Smooth muscle cell (in vitro differentiated cells): ENCODE data around the gene DNAJB2. TPM values are rescaled to one million over a fixed set of nuclear protein-coding genes. Genes with fewer than 3 reads are reported as not detected.

Source experiments
- DNase-seq: peaks from one replicate; lab custom pipeline; 2025; ENCODE audit not compliant: unreplicated experiment; lab: John Stamatoyannopoulos, UW
- H2AFZ ChIP-seq: fragments of 200-600 bp; sonication (generic); 2 replicates; pipeline ENCODE4 v1.6.0; 2016; ENCODE audit warnings: antibody characterized with exemption, low read depth, mild to moderate bottlenecking
- H3F3A ChIP-seq: fragments of 200-600 bp; sonication (generic); 2 replicates; pipeline ENCODE4 v1.6.0; 2017; ENCODE audit warnings: antibody characterized with exemption, low read depth
- H3K27ac ChIP-seq: fragments of 200-600 bp; sonication (generic); 2 replicates; pipeline ENCODE4 v1.5.1; 2016; ENCODE audit warnings: low read depth, mild to moderate bottlenecking
- H3K27me3 ChIP-seq: fragments of 200-600 bp; sonication (generic); 2 replicates; pipeline ENCODE4 v1.6.1; 2016; ENCODE audit warnings: low read depth, mild to moderate bottlenecking
- H3K36me3 ChIP-seq: fragments of 200-600 bp; sonication (generic); 2 replicates; pipeline ENCODE4 v1.5.1; 2016; ENCODE audit warnings: low read depth
- H3K4me1 ChIP-seq: fragments of 200-600 bp; sonication (generic); 2 replicates; pipeline ENCODE4 v1.5.1; 2016; ENCODE audit warnings: low read depth
- H3K4me2 ChIP-seq: fragments of 200-600 bp; sonication (generic); 2 replicates; pipeline ENCODE4 v1.6.0; 2016; ENCODE audit warnings: mild to moderate bottlenecking
- H3K4me3 ChIP-seq: fragments of 200-600 bp; sonication (generic); 2 replicates; pipeline ENCODE4 v1.5.1; 2016; ENCODE audit warnings: mild to moderate bottlenecking
- H3K79me2 ChIP-seq: fragments of 200-600 bp; sonication (generic); 2 replicates; pipeline ENCODE4 v1.6.0; 2016; ENCODE audit warnings: low read depth, mild to moderate bottlenecking
- H3K9ac ChIP-seq: fragments of 200-600 bp; sonication (generic); 2 replicates; pipeline ENCODE4 v1.6.0; 2016; ENCODE audit warnings: low read depth
- H3K9me3 ChIP-seq: fragments of 200-600 bp; sonication (generic); replicated peaks from 2 replicates; pipeline ENCODE4 v1.5.1; 2016; ENCODE audit warnings: low read depth
- H4K20me1 ChIP-seq: fragments of 200-600 bp; sonication (generic); 2 replicates; pipeline ENCODE4 v1.6.0; 2016; ENCODE audit warnings: low read depth
- CTCF ChIP-seq: fragments of 200-600 bp; sonication (generic); IDR thresholded peaks from 2 replicates; pipeline ENCODE4 v1.5.1; 2017; ENCODE audit warnings: borderline replicate concordance, mild to moderate bottlenecking, antibody characterized with exemption; ENCODE audit not compliant: insufficient read depth, poor library complexity, severe bottlenecking
- WGBS: methylation state at CpG from one replicate; pipeline ENCODE4 v1.1.7; 2016; ENCODE audit warnings: low lambda C conversion rate; 5-methylcytosine and 5-hydroxymethylcytosine counted together
- polyA plus RNA-seq: library from polyadenylated mRNA; unstranded; fragments of >200 nt; fragmentation: Nextera tagmentation; extraction: Ambion mirVana; gene quantifications from 2 replicates; pipeline ENCODE4 v1.2.1, GENCODE V29; 2016
- total RNA-seq: library from RNA; depleted of rRNA; stranded (reverse); fragments of >200 nt; gene quantifications from 2 replicates; pipeline ENCODE4 v1.2.3, GENCODE V29; 2014

Gene DNAJB2
- total and polyA plus RNA-seq, 2 experiments from 2014 or later: 14.3 to 52.4 TPM

GRCh38 chr2:219244789-219245147 is 34.4 kb upstream of the DNAJB2 start:
- H3K9ac ChIP-seq: peak overlapping the region; percentile 96
- peak overlapping the region; percentile 87 for H3K27ac ChIP-seq
- no peaks in the 10 kb centered on the region for H3K27me3 ChIP-seq
- TF ChIP-seq CTCF: no peak
- peaks cover 10% of the 10 kb centered on the region for H3K4me1 ChIP-seq
- H3K79me2 ChIP-seq: peaks cover 13% of the 10 kb centered on the region
- H3K4me3 ChIP-seq: peak overlapping the region; percentile 86
- H4K20me1 ChIP-seq: no peaks in the 10 kb centered on the region
- no peak for DNase-seq
- H3F3A ChIP-seq: peaks cover 8% of the 10 kb centered on the region
- H3K9me3 ChIP-seq: no peaks in the 10 kb centered on the region
- H2AFZ ChIP-seq: peak overlapping the region; percentile 91
- no peaks in the 10 kb centered on the region for H3K36me3 ChIP-seq
- 47% methylated on average over 6 of the region's 6 CpGs for WGBS
- peak overlapping the region; percentile 99 for H3K4me2 ChIP-seq

- peak; percentile 78 for DNase-seq
- Histone ChIP-seq H3K79me2 (peaks cover 13% of the 10 kb centered on the region), H3K36me3 (no peaks in the 10 kb centered on the region), H3K4me1 (peaks cover 12% of the 10 kb centered on the region), H3K9me3 (no peaks in the 10 kb centered on the region), H3K4me2 (peak within 1 kb of the TSS; percentile 99), H3F3A (peaks cover 12% of the 10 kb centered on the region), H3K9ac (peak within 1 kb of the TSS; percentile 96), H3K4me3 (peak within 1 kb of the TSS; percentile 86), H4K20me1 (no peaks in the 10 kb centered on the region), H2AFZ (peak within 1 kb of the TSS; percentile 91), H3K27me3 (no peaks in the 10 kb centered on the region), H3K27ac (peak within 1 kb of the TSS; percentile 87)
- 2% methylated on average over 46 of the region's 46 CpGs for WGBS
- TF ChIP-seq CTCF: no peak
These were observed 33.8 kb upstream of the DNAJB2 start, which contains the start of the genes GLB1L and STK16 for GRCh38 chr2:219245148-219245898. GLB1L (minus strand) TSS chr2:219245444; CDS start chr2:219243573, 1,871 bp downstream. STK16 (plus strand) TSS chr2:219245479; CDS start chr2:219246000, 521 bp downstream.

- no peaks in the 10 kb centered on the region for H3K36me3 ChIP-seq
These were observed 33.3 kb upstream of the DNAJB2 start for GRCh38 chr2:219245899-219246230.

More at GRCh38 chr2:219245899-219246230, 33.3 kb upstream of the DNAJB2 start:
- Histone ChIP-seq H3K9me3 (no peaks in the 10 kb centered on the region), H3K27me3 (no peaks in the 10 kb centered on the region), H3F3A (peaks cover 12% of the 10 kb centered on the region), H3K4me3 (peak overlapping the region; percentile 86), H3K4me1 (peaks cover 12% of the 10 kb centered on the region), H3K27ac (peak overlapping the region; percentile 87), H3K79me2 (peaks cover 13% of the 10 kb centered on the region), H2AFZ (no peak overlapping the region), H4K20me1 (no peaks in the 10 kb centered on the region), H3K9ac (peak overlapping the region; percentile 96), H3K4me2 (peak overlapping the region; percentile 99)
- DNase-seq: no peak
- no peak for TF ChIP-seq CTCF
- WGBS: 35% methylated on average over 10 of the region's 10 CpGs
